SIG-M5 (cell line): Measurements from ENCODE around the gene IL10.
"Not testable (repeated sequence)": the region's sequence is repeated elsewhere in the genome, so short reads cannot be mapped to it uniquely, and the experiment has no call there.

Source experiments
- DNase-seq: peaks from one replicate; lab custom pipeline; 2025; lab: John Stamatoyannopoulos, UW

IL10 gene

GRCh38 chr1:206765771-206766170 is 6.5 kb downstream of the IL10 start:
- not testable (repeated sequence) for DNase-seq

GRCh38 chr1:206762741-206763364 is 9.4 kb downstream of the IL10 start:
- not testable (repeated sequence) for DNase-seq

GRCh38 chr1:206761159-206761768 is 11.0 kb downstream of the IL10 start:
- DNase-seq: no peak

- no peak for DNase-seq
Observed at GRCh38 chr1:206760590-206760989, 11.7 kb downstream of the IL10 start.

GRCh38 chr1:206757524-206758266 is 14.6 kb downstream of the IL10 start:
- DNase-seq: no peak

- no peak for DNase-seq
Observed at GRCh38 chr1:206754011-206754410, 18.3 kb downstream of the IL10 start.

- DNase-seq: no peak
Observed at GRCh38 chr1:206753141-206753540, 19.2 kb downstream of the IL10 start.

- DNase-seq: no peak
Observed at GRCh38 chr1:206752481-206752880, 19.8 kb downstream of the IL10 start.

- DNase-seq: no peak
Observed at GRCh38 chr1:206751891-206752290, 20.4 kb downstream of the IL10 start.

GRCh38 chr1:206748348-206749030 is 23.8 kb downstream of the IL10 start:
- no peak for DNase-seq

- no peak for DNase-seq
Observed at GRCh38 chr1:206745301-206745700, 27.0 kb downstream of the IL10 start.

GRCh38 chr1:206744683-206745082 is 27.6 kb downstream of the IL10 start:
- no peak for DNase-seq

GRCh38 chr1:206742719-206743383 is 29.4 kb downstream of the IL10 start:
- no peak for DNase-seq

GRCh38 chr1:206741142-206741701 is 31.1 kb downstream of the IL10 start:
- DNase-seq: no peak

GRCh38 chr1:206739411-206740076 is 32.8 kb downstream of the IL10 start:
- no peak for DNase-seq

- no peak for DNase-seq
Observed at GRCh38 chr1:206738370-206739366, 33.6 kb downstream of the IL10 start.

- no peak for DNase-seq
Observed at GRCh38 chr1:206737729-206738201, 34.5 kb downstream of the IL10 start.

- no peak for DNase-seq
Observed at GRCh38 chr1:206736878-206737728, 35.2 kb downstream of the IL10 start.

- DNase-seq: no peak
Observed at GRCh38 chr1:206735553-206736031, 36.7 kb downstream of the IL10 start.
